ENCODE data around the gene IFT122.
"Not testable (repeated sequence)": the region's sequence is repeated elsewhere in the genome, so short reads cannot be mapped to it uniquely, and the experiment has no call there.

The IFT122 gene

GRCh38 chr3:129493206-129493605 lies 53.2 kb downstream of the IFT122 start:
- no peak for DNase-seq (ENCODE audit: low read depth in 2 of 2)

- DNase-seq (ENCODE audit: low read depth in 2 of 2), result not testable (repeated sequence)
Measured at GRCh38 chr3:129494499-129494898, 54.5 kb downstream of the IFT122 start.

- DNase-seq (ENCODE audit: low read depth in 2 of 2), result peak in 1 of 2 experiments; percentile 23
Measured at GRCh38 chr3:129495006-129495639, 55.1 kb downstream of the IFT122 start.

GRCh38 chr3:129497876-129498275 lies 57.9 kb downstream of the IFT122 start:
- not testable (repeated sequence) for DNase-seq (ENCODE audit: low read depth in 2 of 2)

- not testable (repeated sequence) for DNase-seq (ENCODE audit: low read depth in 2 of 2)
Measured at GRCh38 chr3:129498603-129499488, 58.8 kb downstream of the IFT122 start.

GRCh38 chr3:129499604-129500333 lies 59.7 kb downstream of the IFT122 start:
- not testable (repeated sequence) for DNase-seq (ENCODE audit: low read depth in 2 of 2)

GRCh38 chr3:129500334-129500658 lies 60.3 kb downstream of the IFT122 start:
- DNase-seq (ENCODE audit: low read depth in 2 of 2), result no peak

- DNase-seq (ENCODE audit: low read depth in 2 of 2), result no peak
Measured at GRCh38 chr3:129501630-129502029, 61.6 kb downstream of the IFT122 start.

GRCh38 chr3:129502641-129503408 lies 62.8 kb downstream of the IFT122 start:
- DNase-seq (ENCODE audit: low read depth in 2 of 2), result no peak

- DNase-seq (ENCODE audit: low read depth in 2 of 2), result no peak
Measured at GRCh38 chr3:129503471-129504291, 63.7 kb downstream of the IFT122 start.

- DNase-seq (ENCODE audit: low read depth in 2 of 2), result no peak
Measured at GRCh38 chr3:129504471-129505100, 64.6 kb downstream of the IFT122 start.

GRCh38 chr3:129505341-129505740 lies 65.3 kb downstream of the IFT122 start:
- no peak for DNase-seq (ENCODE audit: low read depth in 2 of 2)

- DNase-seq (ENCODE audit: low read depth in 2 of 2), result no peak
Measured at GRCh38 chr3:129506231-129506742, 66.3 kb downstream of the IFT122 start.

- no peak for DNase-seq (ENCODE audit: low read depth in 2 of 2)
Measured at GRCh38 chr3:129507181-129507831, 67.3 kb downstream of the IFT122 start.

- DNase-seq (ENCODE audit: low read depth in 2 of 2), result no peak
Measured at GRCh38 chr3:129512595-129512994, 72.6 kb downstream of the IFT122 start.

GRCh38 chr3:129513705-129514104 lies 73.7 kb downstream of the IFT122 start:
- no peak for DNase-seq (ENCODE audit: low read depth in 2 of 2)

- DNase-seq (ENCODE audit: low read depth in 2 of 2), result no peak
Measured at GRCh38 chr3:129514110-129514509, 74.1 kb downstream of the IFT122 start.

GRCh38 chr3:129514563-129514962 lies 74.5 kb downstream of the IFT122 start:
- DNase-seq (ENCODE audit: low read depth in 2 of 2), result no peak

- DNase-seq (ENCODE audit: low read depth in 2 of 2), result not testable (repeated sequence)
Measured at GRCh38 chr3:129515108-129515820, 75.2 kb downstream of the IFT122 start.
